Stimulated activated naive CD4-positive, alpha-beta T cell treated with Interleukin-2 at 50 U/mL for 16 hours (primary cell): ENCODE results near the gene KRT73.

ENCODE experiments used
- DNase-seq: peaks from one replicate; lab custom pipeline; 2025; lab: John Stamatoyannopoulos, UW

Gene KRT73

GRCh38 chr12:52618216-52618615, at the start of gene KRT73:
TSS of gene KRT73 (minus strand) at chr12:52618559. CDS start at chr12:52618524, 35 bp downstream.
- no peak for DNase-seq

- DNase-seq = no peak
Measured at GRCh38 chr12:52667931-52668330, 49.6 kb upstream of the KRT73 start.

- no peak for DNase-seq
Measured at GRCh38 chr12:52667509-52667908, 49.1 kb upstream of the KRT73 start.

- DNase-seq = no peak
Measured at GRCh38 chr12:52666471-52666870, 48.1 kb upstream of the KRT73 start.

- DNase-seq = no peak
Measured at GRCh38 chr12:52663420-52663819, 45.1 kb upstream of the KRT73 start.

DNA sequence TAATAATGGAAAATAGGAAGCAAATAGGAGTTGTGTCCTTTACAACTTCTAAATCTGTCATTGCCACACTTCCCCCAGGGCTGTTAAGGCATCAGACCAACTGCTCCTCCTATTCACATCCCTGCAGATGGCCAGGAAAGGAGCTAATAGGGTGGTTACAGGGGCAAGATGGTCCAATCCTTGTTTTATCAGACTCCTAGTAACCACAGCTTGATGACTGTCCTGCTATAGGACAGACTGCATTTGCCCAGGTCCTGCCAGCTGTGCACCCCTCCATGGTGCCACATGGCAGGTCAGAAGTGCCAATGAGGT, 44.5 kb upstream of the KRT73 start:
- no peak for DNase-seq

DNA sequence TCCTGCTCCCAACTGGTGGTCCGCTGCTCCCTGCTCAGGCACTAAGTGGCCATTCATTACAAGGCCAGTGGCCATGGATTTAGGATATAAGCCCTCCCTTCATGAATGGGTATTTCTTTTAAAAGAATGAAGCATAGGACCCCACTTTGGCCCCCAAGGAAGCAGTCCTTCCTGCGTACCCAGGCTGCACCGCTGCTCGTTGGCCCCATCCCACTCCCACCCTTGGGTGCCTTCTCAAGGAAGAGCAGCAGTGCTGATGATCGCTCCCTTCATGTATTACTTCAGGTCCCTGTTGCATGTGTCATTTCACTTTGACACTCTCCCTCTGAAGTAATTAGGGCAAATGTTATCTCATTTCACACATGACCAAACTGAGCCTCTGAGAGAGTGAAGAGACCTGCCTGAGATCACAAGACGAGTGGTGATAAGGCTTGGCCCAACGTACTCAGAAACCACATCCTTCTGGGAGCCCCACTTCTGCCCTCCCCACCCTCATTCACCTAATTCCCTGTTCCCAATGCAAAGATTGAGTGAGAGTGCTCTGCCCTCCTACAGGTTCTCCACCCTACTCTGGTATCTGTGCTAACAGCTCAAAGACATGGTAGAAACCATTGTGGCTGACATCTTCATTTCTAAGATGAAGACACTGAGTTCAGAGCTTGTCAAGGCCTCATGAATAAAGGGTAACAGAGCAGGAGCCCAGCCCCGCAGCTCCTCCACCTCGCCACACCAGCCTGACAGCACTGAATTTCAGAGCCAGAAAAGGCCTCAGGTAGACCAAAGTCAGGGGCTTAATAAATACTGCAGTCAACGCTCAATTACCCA, 43.9 kb upstream of the KRT73 start:
- DNase-seq = no peak

DNA sequence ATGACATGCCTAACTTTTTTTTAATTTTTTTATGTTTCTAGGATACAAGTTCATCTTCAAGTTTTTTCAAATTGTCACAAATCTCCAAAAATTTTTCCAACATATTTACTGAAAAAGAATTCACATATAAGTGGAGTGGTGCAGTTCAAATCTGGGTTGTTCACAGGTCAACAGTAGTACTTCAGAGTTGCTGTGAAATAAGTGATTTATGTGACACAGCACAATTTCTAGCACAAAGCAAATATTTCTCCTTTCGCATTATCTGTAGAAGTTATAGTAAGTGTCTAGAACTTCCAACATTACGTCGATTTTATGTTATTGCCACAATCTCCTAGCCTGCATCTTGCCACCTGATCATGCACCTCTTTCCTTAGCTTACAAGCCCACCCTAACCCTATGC, 43.3 kb upstream of the KRT73 start:
- no peak for DNase-seq

DNA sequence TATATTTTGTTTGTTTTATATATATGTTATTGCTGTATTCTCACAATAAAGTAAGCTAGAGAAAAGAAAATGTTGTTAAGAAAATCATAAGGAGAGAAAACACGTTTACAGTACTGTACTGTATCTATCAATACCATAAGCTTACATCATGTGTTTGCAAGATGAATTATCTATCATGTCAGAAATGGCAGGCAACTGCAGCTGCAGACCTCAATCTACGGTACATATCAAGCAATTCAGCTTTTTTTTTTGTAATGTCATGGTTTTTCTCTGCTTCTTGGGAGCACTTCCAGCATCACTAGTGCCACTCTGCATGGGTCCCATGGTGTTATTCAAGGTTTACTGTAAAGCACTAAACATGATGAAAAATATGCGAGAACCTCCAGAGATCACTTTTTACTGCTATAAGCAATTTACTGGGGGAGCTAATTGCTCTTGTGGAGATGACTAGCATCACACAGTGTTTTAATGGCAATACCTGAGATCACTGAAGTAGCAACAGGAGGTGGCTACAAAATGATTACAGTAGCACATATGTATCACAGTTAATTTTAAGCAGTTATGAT, 42.7 kb upstream of the KRT73 start:
- DNase-seq = no peak

- DNase-seq = no peak
Measured at GRCh38 chr12:52659951-52660350, 41.6 kb upstream of the KRT73 start.

GRCh38 chr12:52659395-52659794, 41.0 kb upstream of the KRT73 start:
- DNase-seq = no peak

- DNase-seq = no peak
Measured at GRCh38 chr12:52658196-52658595, 39.8 kb upstream of the KRT73 start.

GRCh38 chr12:52657250-52657902, 39.0 kb upstream of the KRT73 start:
- DNase-seq = no peak

GRCh38 chr12:52656616-52657015, 38.3 kb upstream of the KRT73 start:
- DNase-seq = no peak

DNA sequence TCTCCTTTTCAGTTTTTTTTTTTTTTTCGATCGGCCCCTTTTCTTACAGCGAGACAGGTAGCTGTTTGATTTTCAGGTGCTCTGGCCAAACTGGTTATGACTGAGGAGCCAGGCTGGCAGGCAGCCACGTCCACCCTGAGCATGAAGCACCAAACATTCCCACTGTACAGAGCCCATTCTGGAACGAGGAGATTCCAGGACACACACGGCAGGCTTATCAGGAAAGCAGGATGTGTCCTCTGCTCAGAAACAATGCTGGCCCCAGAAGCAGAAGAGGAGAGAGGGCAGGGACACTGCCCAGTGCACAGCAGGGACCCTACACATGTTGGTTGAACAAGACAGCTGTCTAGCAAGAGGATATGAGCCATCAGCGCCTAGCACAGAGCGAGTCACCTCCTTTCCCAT, 37.4 kb upstream of the KRT73 start:
- no peak for DNase-seq

DNA sequence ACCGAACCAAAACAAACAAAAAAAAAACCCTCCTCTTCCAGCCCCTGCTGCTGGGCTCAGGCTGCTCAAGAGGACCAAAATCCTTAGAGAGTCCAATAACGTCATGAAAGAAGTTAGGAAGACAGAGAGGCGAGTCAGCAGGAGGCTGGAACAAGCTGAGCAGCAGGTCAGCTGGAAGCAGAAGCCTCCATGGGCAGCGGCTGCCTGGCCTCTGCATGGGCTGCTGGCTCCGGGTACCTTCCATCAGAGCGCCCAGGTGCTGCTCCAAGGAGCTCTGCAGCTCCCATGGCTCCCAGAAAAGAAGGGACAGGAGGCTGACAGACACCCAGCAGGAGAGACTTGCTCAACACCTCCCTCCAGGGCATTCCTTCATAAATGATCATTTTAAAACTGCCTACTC, 36.9 kb upstream of the KRT73 start:
- no peak for DNase-seq

DNA sequence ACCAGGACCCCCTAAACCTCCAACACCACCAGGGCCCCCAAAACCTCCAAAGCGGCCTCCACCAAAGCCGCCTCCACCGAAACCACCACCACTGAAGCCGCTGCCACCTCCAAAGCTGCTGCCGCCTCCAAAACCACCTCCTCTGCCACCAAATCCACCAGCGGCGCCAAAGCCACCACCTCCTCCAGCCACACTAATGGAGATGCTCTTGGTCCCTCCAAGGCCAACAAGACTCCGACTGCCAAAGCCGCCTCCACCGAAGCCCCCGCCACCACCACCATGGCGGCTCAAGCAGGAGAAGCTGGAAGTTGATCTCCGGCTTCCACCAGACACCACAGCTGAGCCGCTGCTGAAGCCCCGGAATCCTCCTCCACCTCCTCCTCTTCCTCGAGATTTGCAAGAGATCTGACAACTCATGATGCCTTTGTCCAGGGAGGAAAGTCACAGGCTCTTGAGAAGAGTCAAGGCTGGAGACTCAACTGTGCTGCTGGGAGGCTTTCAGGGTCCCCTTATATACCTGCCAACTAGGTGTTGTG, 33.4 kb upstream of the KRT73 start, which contains the start of gene KRT2:
KRT2 (minus strand) TSS at position 486 of the 536 bp plus-strand sequence; CDS start at position 417, 69 bp downstream.
- DNase-seq = no peak

DNA sequence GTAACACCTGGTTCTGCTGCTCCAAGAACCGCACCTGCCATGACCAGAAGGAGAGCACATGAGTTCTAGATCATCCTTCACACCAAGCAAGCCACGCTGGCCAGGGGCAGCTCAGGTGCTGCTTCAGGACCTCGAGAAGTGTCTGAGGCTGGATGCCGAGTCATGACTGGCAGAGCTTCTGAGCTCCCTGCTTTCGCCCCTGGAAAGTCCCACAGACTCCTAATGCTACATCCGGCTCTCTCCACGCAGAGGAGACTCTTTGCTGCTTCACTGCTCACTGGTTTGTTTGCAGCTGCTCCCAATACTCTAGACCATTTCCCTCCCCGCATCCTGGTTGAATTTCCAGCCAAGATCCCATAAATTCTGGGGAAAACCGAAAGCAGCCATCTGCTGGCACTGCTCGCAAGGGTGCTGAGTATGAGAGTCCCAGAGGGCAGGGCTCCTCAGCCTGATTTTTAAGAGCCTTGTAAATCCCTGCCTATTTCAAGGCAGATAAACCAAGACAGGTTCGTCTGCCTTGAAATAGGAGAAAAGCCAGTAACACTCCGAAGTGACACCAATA, 32.2 kb upstream of the KRT73 start:
- no peak for DNase-seq

DNA sequence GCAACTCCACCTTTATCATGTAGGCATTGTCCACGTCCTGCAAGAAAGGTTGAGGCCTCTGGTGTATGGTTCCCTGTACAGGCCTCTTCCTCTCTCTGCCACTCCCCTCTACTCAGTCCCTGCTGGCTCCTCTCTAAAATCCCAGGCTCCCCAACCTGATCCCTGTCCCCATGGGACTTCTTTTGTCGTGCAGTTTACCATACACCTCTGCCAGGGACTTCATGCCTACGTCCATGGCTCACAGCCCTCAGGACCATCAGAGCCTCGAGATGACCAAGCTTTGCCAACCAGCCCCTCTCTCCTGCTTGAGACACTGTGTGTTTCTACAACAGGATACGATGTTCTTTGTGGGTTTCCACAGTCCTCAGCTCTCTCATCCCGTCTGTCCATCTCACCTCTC, 30.7 kb upstream of the KRT73 start:
- no peak for DNase-seq

GRCh38 chr12:52648012-52648550, 29.7 kb upstream of the KRT73 start:
- no peak for DNase-seq

GRCh38 chr12:52647601-52648000, 29.2 kb upstream of the KRT73 start:
- DNase-seq = no peak

DNA sequence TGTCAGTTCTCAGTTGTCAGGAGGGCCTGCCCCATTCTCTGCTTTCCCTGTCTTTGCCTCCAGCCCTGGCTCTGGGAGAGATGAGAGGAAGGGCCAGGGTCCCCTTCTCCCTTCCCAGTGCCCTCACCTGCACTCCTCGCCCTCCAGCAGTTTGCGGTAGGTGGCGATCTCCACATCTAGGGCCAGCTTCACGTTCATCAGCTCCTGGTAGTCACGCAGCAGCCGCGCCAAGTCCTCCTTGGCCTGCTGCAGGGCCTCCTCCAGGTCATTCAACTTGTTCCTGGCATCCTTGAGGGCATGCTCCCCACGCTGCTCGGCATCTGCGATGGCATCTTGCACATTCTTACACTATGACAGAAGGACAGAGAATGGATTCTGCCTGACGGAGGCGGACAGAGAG, 28.3 kb upstream of the KRT73 start:
- no peak for DNase-seq
